ENCODE measurements around the gene ALX4. TPM values are rescaled to one million over a fixed set of nuclear protein-coding genes. Genes with fewer than 3 reads are reported as not detected.

Gene ALX4
- total RNA-seq, 4 donors from 2014 or later: 0.26 to 2.5 (median 0.73) TPM; not detected in 1

DNA sequence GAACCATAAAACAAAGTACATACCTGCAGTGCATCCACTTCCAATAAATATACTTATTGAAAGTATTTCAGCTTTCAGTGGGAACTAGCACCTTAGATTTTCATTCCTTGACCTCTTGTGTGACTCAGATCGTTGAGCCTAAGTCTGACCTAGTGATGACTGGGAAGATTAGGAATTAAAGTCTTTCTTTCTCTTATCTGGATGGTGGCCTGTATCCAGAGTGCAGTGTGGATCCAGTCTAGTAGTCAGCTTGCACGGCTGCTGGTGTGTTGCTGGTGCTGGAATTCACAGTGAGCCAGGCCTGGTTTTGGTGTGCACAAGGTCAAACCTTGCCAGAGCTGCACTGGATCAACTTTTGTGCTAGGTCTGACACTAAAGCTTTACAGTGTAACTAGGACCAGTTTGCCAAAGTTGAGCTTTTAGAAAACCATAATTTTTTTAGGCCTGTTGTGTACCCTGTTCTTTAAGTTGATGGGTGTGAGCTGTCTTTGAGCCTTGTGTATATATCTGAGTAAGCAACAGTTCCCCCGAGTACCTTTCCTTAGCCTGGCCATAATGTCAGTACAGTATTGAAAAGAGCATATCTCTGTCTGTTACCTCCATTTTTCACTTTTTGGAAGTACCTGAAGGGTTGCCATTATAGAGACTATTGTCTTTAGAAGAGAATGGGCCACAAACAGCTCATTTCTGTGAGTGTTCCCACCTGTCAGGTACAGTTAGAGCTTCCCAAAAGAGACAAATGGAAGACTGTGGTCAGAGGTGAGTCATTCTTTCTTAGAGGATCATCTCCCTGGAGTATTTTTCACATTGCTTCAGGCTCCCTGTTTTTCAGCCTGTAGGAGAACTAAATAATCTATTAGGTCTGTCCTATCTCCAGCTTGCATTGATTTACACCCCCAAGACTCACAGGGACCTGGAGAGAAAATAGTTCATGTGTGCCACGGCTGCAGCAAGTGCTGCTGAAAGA, 89.8 kb downstream of the ALX4 start:
- Histone ChIP-seq H3K36me3 (no peaks in the 10 kb centered on the region), H3K27ac (no peak overlapping the region), H3K4me3 (no peak overlapping the region), H3K27me3 (no peaks in the 10 kb centered on the region), H3K9me3 (no peaks in the 10 kb centered on the region), H3K4me1 (peaks cover 5 to 6% of the 10 kb centered on the region in 2 donors)
- intact Hi-C loops (cut with DNase I; ENCODE audit: low total_unique reads): no loop called here
- DNase-seq: no peak
- TF ChIP-seq POLR2A (IDR thresholded peaks at IDR 0.05): no peak
- TF ChIP-seq, protein P1, sequence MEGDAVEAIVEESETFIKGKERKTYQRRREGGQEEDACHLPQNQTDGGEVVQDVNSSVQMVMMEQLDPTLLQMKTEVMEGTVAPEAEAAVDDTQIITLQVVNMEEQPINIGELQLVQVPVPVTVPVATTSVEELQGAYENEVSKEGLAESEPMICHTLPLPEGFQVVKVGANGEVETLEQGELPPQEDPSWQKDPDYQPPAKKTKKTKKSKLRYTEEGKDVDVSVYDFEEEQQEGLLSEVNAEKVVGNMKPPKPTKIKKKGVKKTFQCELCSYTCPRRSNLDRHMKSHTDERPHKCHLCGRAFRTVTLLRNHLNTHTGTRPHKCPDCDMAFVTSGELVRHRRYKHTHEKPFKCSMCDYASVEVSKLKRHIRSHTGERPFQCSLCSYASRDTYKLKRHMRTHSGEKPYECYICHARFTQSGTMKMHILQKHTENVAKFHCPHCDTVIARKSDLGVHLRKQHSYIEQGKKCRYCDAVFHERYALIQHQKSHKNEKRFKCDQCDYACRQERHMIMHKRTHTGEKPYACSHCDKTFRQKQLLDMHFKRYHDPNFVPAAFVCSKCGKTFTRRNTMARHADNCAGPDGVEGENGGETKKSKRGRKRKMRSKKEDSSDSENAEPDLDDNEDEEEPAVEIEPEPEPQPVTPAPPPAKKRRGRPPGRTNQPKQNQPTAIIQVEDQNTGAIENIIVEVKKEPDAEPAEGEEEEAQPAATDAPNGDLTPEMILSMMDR (IDR thresholded peaks at IDR 0.05): no peak

DNA sequence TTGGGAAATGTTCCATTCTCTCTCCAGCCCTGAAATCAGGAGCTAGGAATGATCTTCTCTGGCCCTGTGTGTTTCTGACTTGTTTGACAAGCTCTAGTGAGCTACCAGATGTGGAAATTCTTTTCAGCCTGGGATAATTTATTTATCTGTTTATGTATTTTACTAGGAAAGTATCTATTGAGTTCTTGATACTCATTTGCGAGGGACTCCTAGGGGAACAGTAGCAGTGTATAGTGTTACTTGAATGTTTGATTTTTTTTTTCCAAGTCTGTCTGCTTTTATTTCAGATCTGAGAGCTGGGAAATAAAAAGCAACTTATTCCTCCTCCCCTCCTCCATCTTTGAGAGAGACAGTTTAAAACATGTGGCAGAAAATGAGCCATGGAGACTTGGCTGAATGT, 92.5 kb downstream of the ALX4 start:
- no peak for DNase-seq
- Histone ChIP-seq H3K27me3 (no peaks in the 10 kb centered on the region), H3K27ac (peak overlapping the region in 1 of 2 donors; percentile 34), H3K4me1 (peaks cover 5 to 6% of the 10 kb centered on the region in 2 donors), H3K4me3 (no peak overlapping the region), H3K36me3 (no peaks in the 10 kb centered on the region), H3K9me3 (no peaks in the 10 kb centered on the region)
- no peak for TF ChIP-seq POLR2A (IDR thresholded peaks at IDR 0.05)
- TF ChIP-seq, protein P1 (IDR thresholded peaks at IDR 0.05): no peak
- intact Hi-C loops (cut with DNase I; ENCODE audit: low total_unique reads): no loop called here

DNA sequence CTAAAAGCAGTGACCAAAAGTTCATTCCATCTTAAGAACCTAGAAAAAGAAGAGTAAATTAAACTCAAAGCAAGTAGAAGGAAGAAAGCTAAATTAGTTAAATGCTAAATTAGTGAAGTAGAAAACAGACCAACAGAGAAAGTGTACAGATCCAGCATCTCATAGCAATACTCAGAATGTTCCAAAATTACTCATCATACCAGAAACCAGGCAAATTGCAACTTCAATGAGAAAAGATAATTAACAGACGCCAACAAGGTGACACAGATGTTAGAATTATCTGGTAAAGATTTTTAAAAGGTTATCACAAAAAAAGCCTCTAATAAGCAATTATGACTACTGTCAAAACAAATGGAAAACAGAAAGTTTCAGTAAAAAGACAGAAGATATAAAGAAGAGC, 96.8 kb downstream of the ALX4 start:
- Histone ChIP-seq H3K9me3 (no peaks in the 10 kb centered on the region), H3K27ac (no peak overlapping the region), H3K4me1 (peaks cover 5 to 6% of the 10 kb centered on the region in 2 donors), H3K4me3 (no peak overlapping the region), H3K27me3 (no peaks in the 10 kb centered on the region), H3K36me3 (no peaks in the 10 kb centered on the region)
- TF ChIP-seq, protein P1 (IDR thresholded peaks at IDR 0.05): no peak
- no peak for TF ChIP-seq POLR2A (IDR thresholded peaks at IDR 0.05)
- intact Hi-C loops (cut with DNase I; ENCODE audit: low total_unique reads): no loop called here
- DNase-seq: no peak

DNA sequence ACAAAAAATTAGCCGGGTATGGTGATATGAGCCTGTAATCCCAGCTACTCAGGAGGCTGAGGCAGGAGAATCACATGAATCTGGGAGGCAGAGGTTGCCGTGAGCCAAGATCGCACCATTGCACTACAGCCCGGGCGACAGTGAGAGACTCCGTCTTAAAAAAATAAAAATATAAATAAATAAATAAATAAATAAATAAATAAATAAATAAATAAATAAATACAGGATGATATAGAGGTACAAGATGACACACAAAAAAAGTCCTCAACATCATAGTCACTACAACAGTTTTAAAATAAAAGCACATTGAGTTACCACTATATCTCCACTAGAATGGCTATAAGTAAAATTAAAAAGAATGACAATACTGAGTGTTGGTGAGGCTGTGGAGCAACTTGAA, 97.8 kb downstream of the ALX4 start:
- H3K4me1 ChIP-seq: peaks cover under 1 to 3% of the 10 kb centered on the region in 2 donors
- no peaks in the 10 kb centered on the region for H3K27me3 ChIP-seq
- intact Hi-C loops (cut with DNase I; ENCODE audit: low total_unique reads): no loop called here
- no peak overlapping the region for H3K27ac ChIP-seq
- no peaks in the 10 kb centered on the region for H3K9me3 ChIP-seq
- H3K4me3 ChIP-seq: no peak overlapping the region
- DNase-seq: no peak
- no peak for TF ChIP-seq POLR2A (IDR thresholded peaks at IDR 0.05)
- TF ChIP-seq, protein P1 (IDR thresholded peaks at IDR 0.05): no peak
- no peaks in the 10 kb centered on the region for H3K36me3 ChIP-seq

Other genes starting within 250 kb of the ALX4 start
- 10 to 100 TPM; 13.1 to 49.4 (median 27.0) TPM for gene ACCS, start 243.9 kb downstream of the ALX4 start, total RNA-seq
- 100 to 1,000 TPM in 1 of 4 donors, 10 to 100 TPM in 3; 52.6 to 116 (median 81.3) TPM for gene EXT2, start 214.5 kb downstream of the ALX4 start, total RNA-seq

All from uterus (tissue), 4 donors.